ENCODE results near the gene IGFL4. TPM values are rescaled to one million over a fixed set of nuclear protein-coding genes. Genes with fewer than 3 reads are reported as not detected.

Gene IGFL4
- total and polyA plus RNA-seq, 9 of the 15 experiments (the other 6 are each of a cell fraction or from before 2014, with no cell fraction given), result not detected

DNA sequence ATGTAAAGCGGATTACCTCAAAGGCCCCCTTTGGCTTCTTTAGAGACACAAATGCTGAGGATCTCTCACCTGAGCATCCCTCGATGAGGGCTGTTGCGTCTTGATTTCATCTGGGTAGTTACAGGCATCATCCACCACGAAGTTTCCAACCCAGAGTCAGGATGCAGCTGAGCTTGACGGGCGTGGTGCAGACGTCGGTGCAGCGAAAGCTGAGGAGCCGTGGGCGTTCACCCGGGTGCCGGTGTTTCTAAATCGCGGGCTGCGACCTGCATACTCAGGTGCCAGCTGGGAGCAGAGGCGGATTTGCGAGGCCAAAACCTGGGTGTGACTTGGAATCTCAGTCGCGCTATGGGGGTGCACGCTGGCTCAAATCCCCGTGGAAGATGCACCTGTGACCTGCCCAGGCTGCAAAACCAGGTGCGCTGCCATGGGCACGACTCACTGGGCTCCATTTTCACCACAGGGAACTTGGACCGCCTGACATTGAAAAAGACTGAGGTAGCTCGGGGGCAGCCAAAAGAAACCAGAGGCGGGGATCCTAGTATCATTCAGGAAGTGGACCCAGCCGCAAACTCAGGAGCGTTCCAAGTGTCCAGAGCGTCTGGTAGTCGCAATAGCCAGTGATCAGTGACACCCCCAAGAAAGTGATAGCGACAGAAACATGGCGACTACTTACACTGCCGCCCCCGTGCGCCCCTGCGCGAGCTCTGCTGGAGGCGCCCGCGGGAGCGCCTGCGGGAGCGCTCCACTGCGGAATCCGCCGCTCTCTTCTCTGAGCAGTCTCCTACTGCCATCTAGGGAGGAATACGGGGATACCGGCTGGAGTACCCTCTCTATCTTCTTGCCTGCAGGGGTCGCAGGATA is 36.4 kb upstream of the IGFL4 start (continued):
- TF ChIP-seq HNRNPK (IDR thresholded peaks at IDR 0.05; ENCODE audit: low read depth, low read length, poor library complexity, severe bottlenecking), result no peak
- TF ChIP-seq, protein P1, sequence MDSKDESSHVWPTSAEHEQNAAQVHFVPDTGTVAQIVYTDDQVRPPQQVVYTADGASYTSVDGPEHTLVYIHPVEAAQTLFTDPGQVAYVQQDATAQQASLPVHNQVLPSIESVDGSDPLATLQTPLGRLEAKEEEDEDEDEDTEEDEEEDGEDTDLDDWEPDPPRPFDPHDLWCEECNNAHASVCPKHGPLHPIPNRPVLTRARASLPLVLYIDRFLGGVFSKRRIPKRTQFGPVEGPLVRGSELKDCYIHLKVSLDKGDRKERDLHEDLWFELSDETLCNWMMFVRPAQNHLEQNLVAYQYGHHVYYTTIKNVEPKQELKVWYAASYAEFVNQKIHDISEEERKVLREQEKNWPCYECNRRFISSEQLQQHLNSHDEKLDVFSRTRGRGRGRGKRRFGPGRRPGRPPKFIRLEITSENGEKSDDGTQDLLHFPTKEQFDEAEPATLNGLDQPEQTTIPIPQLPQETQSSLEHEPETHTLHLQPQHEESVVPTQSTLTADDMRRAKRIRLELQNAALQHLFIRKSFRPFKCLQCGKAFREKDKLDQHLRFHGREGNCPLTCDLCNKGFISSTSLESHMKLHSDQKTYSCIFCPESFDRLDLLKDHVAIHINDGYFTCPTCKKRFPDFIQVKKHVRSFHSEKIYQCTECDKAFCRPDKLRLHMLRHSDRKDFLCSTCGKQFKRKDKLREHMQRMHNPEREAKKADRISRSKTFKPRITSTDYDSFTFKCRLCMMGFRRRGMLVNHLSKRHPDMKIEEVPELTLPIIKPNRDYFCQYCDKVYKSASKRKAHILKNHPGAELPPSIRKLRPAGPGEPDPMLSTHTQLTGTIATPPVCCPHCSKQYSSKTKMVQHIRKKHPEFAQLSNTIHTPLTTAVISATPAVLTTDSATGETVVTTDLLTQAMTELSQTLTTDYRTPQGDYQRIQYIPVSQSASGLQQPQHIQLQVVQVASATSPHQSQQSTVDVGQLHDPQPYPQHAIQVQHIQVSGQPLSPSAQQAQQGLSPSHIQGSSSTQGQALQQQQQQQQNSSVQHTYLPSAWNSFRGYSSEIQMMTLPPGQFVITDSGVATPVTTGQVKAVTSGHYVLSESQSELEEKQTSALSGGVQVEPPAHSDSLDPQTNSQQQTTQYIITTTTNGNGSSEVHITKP (IDR thresholded peaks at IDR 0.05; ENCODE audit: partially characterized antibody), result peak; percentile 93
- peak; percentile 73; the same call in 1 of the 2 replicates for TF ChIP-seq ZBTB7A (IDR thresholded peaks at IDR 0.05; ENCODE audit: borderline replicate concordance, control insufficient read depth, low read depth, low read length)
- TF ChIP-seq, protein P2, sequence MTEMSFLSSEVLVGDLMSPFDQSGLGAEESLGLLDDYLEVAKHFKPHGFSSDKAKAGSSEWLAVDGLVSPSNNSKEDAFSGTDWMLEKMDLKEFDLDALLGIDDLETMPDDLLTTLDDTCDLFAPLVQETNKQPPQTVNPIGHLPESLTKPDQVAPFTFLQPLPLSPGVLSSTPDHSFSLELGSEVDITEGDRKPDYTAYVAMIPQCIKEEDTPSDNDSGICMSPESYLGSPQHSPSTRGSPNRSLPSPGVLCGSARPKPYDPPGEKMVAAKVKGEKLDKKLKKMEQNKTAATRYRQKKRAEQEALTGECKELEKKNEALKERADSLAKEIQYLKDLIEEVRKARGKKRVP (CRISPR knock-in tag; IDR thresholded peaks at IDR 0.05), result no peak
- TF ChIP-seq FOSL1 (tag; conservative IDR thresholded peaks at IDR 0.05), result no peak
- no peak for TF ChIP-seq HMGN3 (IDR thresholded peaks at IDR 0.05; ENCODE audit: borderline replicate concordance, extremely low read depth, insufficient read length, low read depth, low read length)
- TF ChIP-seq ZBTB5 (IDR thresholded peaks at IDR 0.05), result no peak
- no peak for TF ChIP-seq ZFP1 (CRISPR knock-in tag; IDR thresholded peaks at IDR 0.05)
- TF ChIP-seq ZNF124 (CRISPR knock-in tag; IDR thresholded peaks at IDR 0.05), result no peak
- TF ChIP-seq, protein P3, sequence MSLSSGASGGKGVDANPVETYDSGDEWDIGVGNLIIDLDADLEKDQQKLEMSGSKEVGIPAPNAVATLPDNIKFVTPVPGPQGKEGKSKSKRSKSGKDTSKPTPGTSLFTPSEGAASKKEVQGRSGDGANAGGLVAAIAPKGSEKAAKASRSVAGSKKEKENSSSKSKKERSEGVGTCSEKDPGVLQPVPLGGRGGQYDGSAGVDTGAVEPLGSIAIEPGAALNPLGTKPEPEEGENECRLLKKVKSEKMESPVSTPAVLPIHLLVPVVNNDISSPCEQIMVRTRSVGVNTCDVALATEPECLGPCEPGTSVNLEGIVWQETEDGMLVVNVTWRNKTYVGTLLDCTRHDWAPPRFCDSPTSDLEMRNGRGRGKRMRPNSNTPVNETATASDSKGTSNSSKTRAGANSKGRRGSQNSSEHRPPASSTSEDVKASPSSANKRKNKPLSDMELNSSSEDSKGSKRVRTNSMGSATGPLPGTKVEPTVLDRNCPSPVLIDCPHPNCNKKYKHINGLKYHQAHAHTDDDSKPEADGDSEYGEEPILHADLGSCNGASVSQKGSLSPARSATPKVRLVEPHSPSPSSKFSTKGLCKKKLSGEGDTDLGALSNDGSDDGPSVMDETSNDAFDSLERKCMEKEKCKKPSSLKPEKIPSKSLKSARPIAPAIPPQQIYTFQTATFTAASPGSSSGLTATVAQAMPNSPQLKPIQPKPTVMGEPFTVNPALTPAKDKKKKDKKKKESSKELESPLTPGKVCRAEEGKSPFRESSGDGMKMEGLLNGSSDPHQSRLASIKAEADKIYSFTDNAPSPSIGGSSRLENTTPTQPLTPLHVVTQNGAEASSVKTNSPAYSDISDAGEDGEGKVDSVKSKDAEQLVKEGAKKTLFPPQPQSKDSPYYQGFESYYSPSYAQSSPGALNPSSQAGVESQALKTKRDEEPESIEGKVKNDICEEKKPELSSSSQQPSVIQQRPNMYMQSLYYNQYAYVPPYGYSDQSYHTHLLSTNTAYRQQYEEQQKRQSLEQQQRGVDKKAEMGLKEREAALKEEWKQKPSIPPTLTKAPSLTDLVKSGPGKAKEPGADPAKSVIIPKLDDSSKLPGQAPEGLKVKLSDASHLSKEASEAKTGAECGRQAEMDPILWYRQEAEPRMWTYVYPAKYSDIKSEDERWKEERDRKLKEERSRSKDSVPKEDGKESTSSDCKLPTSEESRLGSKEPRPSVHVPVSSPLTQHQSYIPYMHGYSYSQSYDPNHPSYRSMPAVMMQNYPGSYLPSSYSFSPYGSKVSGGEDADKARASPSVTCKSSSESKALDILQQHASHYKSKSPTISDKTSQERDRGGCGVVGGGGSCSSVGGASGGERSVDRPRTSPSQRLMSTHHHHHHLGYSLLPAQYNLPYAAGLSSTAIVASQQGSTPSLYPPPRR (CRISPR knock-in tag; IDR thresholded peaks at IDR 0.05; ENCODE audit: borderline replicate concordance), result no peak
- no peak for TF ChIP-seq ZNF436 (CRISPR knock-in tag; IDR thresholded peaks at IDR 0.05)
- TF ChIP-seq MXD1 (CRISPR knock-in tag; IDR thresholded peaks at IDR 0.05; ENCODE audit: borderline replicate concordance, poor library complexity, severe bottlenecking), result no peak
